Pancreas (tissue), 10 donors: ENCODE data around the gene EXOSC1. TPM values are rescaled to one million over a fixed set of nuclear protein-coding genes. Genes with fewer than 3 reads are reported as not detected.
"Not testable (repeated sequence)": the region's sequence is repeated elsewhere in the genome, so short reads cannot be mapped to it uniquely, and the experiment has no call there.

Experiments used
- ATAC-seq, 4 donors: fragments of 200-7000 bp; cut with Tn5 transposase; one replicate each; pipeline versions ENCODE4 v1.8.0 to v1.9.1; 2020; ENCODE audit warnings: mild to moderate bottlenecking in 4 of 4, moderate library complexity in 4 of 4
- DNase-seq, 6 donors: peaks; one replicate each; pipeline ENCODE4 v3.0.0-alpha.2; 2020
- FAIRE-seq: peaks from 2 replicates; lab custom pipeline; 2012; peaks lifted over from hg19 to GRCh38; lab: Jason Lieb, UNC
- H3K27ac ChIP-seq, 4 donors: fragments of 200-600 bp; sonication (generic); 1 replicate in 3 of 4; 2 replicates in 1 of 4; pipeline versions ENCODE4 v1.5.0 to v1.8.0; 2020
- H3K27me3 ChIP-seq, 4 donors: fragments of 200-600 bp; one replicate each; pipeline ENCODE4 v1.8.0; 2021
- H3K36me3 ChIP-seq, 3 donors: fragments of 200-600 bp; sonication (generic) in 1 of 3; one replicate each; pipeline versions ENCODE4 v1.5.0 to v1.8.0; 2020 to 2021
- H3K4me1 ChIP-seq, 3 donors: fragments of 200-600 bp; one replicate each; pipeline ENCODE4 v1.8.0; 2021
- H3K4me3 ChIP-seq, 4 donors: fragments of 200-600 bp; sonication (generic) in 2 of 4; one replicate each; pipeline versions ENCODE4 v1.5.0 to v1.8.0; 2020 to 2021
- H3K9me3 ChIP-seq, 4 donors: fragments of 200-600 bp; one replicate each; pipeline ENCODE4 v1.8.0; 2021
- CTCF ChIP-seq, 4 donors: fragments of 200-600 bp; sonication (generic) in 3 of 4; IDR thresholded peaks; one replicate each; pipeline versions ENCODE4 v1.5.0 to v1.8.0; 2021; ENCODE audit warnings: antibody characterized with exemption in 4 of 4
- WGBS, 2 donors: extraction: QIAGEN DNeasy Blood & Tissue Kit; methylation state at CpG; one replicate each; pipeline ENCODE4 v1.1.7; 2013; 5-methylcytosine and 5-hydroxymethylcytosine counted together
- intact Hi-C, 3 donors: fragments of 100-400 bp; cut with DNase I; formaldehyde crosslinking; loops; one replicate each; pipeline versions ENCODE4 v1.11.1 to v1.14.2; 2022
- polyA plus RNA-seq, 2 donors: library from polyadenylated mRNA; stranded (reverse); fragments of 200-250 nt; gene quantifications; one replicate each; pipeline ENCODE4 v1.2.3, GENCODE V29; 2013
- total RNA-seq, 6 donors: library from RNA; stranded (reverse); fragmentation: NEBNext Ultra II Directional in 4 of 6; extraction: Animal tissue kit (Norgen Biotek cat#: 25700) in 4 of 6; gene quantifications; one replicate each; pipeline versions ENCODE4 v1.2.1 to v1.2.4, GENCODE V29; 2021 to 2023
- donor health status: healthy with polysubstance abuse.
- donor health status: DM: no; HTN: no; CAD: no; lungs with moderate emphysema.
- donor health status: DM: no; HTN: no; CAD: no.
- donor health status: control.
- donor health status: control.
- donor health status: Bipolar disorder and iron deficiency.
- donor health status: DM: yes; HTN: yes; CAD: no.
- donor health status: DM: no; HTN: no; CAD: no.
- donor health status: DM: no; HTN: no; CAD: no.
- donor health status: DM: yes; HTN: yes; CAD: no.

EXOSC1 gene
- total and polyA plus RNA-seq, 8 donors, result 13.0 to 27.6 (median 18.0) TPM

- Histone ChIP-seq H3K4me3 (no peak overlapping the region), H3K9me3 (no peaks in the 10 kb centered on the region), H3K36me3 (no peaks in the 10 kb centered on the region), H3K4me1 (peaks cover 0 to 4% (median 0%) of the 10 kb centered on the region in 3 donors), H3K27ac (no peak overlapping the region), H3K27me3 (no peaks in the 10 kb centered on the region)
- TF ChIP-seq CTCF (IDR thresholded peaks at IDR 0.05), result no peak
- no peak for FAIRE-seq
- 59 to 63% methylated on average over 10 of the region's 10 CpGs for WGBS, 2 donors
- intact Hi-C loops, result no loop called here
- peak in 1 of 4 donors; percentile 10 for ATAC-seq
- no peak for DNase-seq
Observed at GRCh38 chr10:97408496-97408992, 37.3 kb downstream of the EXOSC1 start.

GRCh38 chr10:97407952-97408248 is 37.9 kb downstream of the EXOSC1 start:
- H3K4me3 ChIP-seq, result no peak overlapping the region
- peaks cover 0 to 4% (median 0%) of the 10 kb centered on the region in 3 donors for H3K4me1 ChIP-seq
- no peak for DNase-seq
- no peak overlapping the region for H3K27ac ChIP-seq
- 72% methylated on average over 2 of the region's 2 CpGs for WGBS, 2 donors
- no peaks in the 10 kb centered on the region for H3K9me3 ChIP-seq
- ATAC-seq, result no peak
- no peaks in the 10 kb centered on the region for H3K36me3 ChIP-seq
- intact Hi-C loops, result no loop called here
- TF ChIP-seq CTCF (IDR thresholded peaks at IDR 0.05), result no peak
- FAIRE-seq, result no peak
- H3K27me3 ChIP-seq, result no peaks in the 10 kb centered on the region

GRCh38 chr10:97407211-97407951 is 38.4 kb downstream of the EXOSC1 start:
- Histone ChIP-seq H3K4me1 (peaks cover 0 to 4% (median 0%) of the 10 kb centered on the region in 3 donors), H3K27me3 (no peaks in the 10 kb centered on the region), H3K4me3 (peak overlapping the region in 1 of 4 donors; percentile 22), H3K36me3 (no peaks in the 10 kb centered on the region), H3K9me3 (no peaks in the 10 kb centered on the region), H3K27ac (peak overlapping the region in 1 of 4 donors; percentile 24)
- 2 to 4% methylated on average over 10 of the region's 10 CpGs for WGBS, 2 donors
- DNase-seq (peak in 3 of 6 donors; percentile 46 to 57 (median 48)), FAIRE-seq (no peak), ATAC-seq (peak; percentile 90 to 97 (median 96))
- intact Hi-C loops, result no loop called here
- TF ChIP-seq CTCF (IDR thresholded peaks at IDR 0.05), result peak; percentile 64 to 81 (median 78)

GRCh38 chr10:97406483-97406882 is 39.3 kb downstream of the EXOSC1 start:
- H3K36me3 ChIP-seq, FAIRE-seq, ATAC-seq, H3K4me3 ChIP-seq, intact Hi-C loops, H3K27me3 ChIP-seq, H3K4me1 ChIP-seq, DNase-seq, H3K9me3 ChIP-seq: not testable (repeated sequence)
- peak overlapping the region in 1 of 4 donors; percentile 24 for H3K27ac ChIP-seq
- WGBS, 2 donors, result 83 to 91% methylated on average over 7 of the region's 7 CpGs

GRCh38 chr10:97406064-97406463 is 39.7 kb downstream of the EXOSC1 start:
- FAIRE-seq (no peak), DNase-seq (no peak), ATAC-seq (peak in 1 of 4 donors; percentile 2)
- peak overlapping the region in 1 of 4 donors; percentile 24 for H3K27ac ChIP-seq
- no peaks in the 10 kb centered on the region for H3K9me3 ChIP-seq
- no peak overlapping the region for H3K4me3 ChIP-seq
- intact Hi-C loops, result no loop called here
- no peaks in the 10 kb centered on the region for H3K36me3 ChIP-seq
- 67 to 73% methylated on average over 3 of the region's 3 CpGs for WGBS, 2 donors
- no peaks in the 10 kb centered on the region for H3K27me3 ChIP-seq
- TF ChIP-seq CTCF (IDR thresholded peaks at IDR 0.05), result no peak
- peaks cover 0 to 4% (median 0%) of the 10 kb centered on the region in 3 donors for H3K4me1 ChIP-seq
